NCI-H187 (cell line): ENCODE results near the gene SLC7A4.
"Not testable (repeated sequence)": the region's sequence is repeated elsewhere in the genome, so short reads cannot be mapped to it uniquely, and the experiment has no call there.

Experiments
- DNase-seq, 2 experiments: peaks; one replicate each; lab custom pipeline; 2025; lab: John Stamatoyannopoulos, UW

Gene SLC7A4

DNA sequence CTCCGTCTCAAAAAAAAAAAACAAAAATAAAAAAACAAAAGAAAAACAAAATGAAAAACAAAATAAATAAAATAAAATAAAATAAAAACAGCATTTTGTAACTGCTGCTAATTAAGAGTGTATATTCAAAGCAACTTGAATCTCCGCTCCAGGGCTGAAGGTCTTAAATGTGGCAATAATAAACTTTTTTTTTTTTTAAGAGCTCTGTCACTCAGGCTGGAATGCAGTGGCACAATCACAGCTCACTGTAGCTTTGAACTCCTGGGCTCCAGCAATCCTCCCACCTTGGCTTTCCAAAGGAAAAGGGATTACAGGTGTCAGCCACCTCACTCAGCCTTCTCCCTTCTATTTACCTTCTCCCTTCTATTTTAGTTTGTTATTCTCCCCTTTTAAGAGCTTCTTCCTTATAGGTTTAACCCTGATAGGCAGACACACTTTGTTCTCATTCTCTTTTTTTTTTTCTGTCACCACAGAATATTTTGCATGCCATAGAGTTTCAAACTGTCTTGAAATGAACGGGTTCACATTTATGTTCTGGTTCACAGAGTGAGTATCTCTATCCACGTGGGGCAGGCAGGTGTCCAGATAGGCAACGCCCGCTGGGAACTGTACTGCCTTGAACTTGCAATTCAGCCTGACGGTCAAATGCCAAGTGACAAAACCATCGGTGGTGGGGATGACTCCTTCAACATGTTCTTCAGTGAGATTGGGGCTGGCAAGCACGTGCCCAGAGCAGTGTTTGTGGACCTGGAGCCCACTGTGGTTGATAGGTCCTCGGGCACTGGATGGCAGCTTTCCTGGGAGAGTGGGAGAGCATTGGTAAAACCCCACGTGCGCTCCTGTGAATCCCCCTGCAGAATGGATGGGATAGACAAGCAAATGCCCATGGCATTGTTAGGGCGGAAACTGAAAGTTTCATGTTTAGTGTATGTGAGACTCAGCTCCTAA lies 32.8 kb upstream of the SLC7A4 start:
- no peak for DNase-seq

- DNase-seq, result not testable (repeated sequence)
Observed at GRCh38 chr22:21064425-21064824, 32.1 kb upstream of the SLC7A4 start.

- not testable (repeated sequence) for DNase-seq
Observed at GRCh38 chr22:21061660-21062321, 29.4 kb upstream of the SLC7A4 start.

- DNase-seq, result not testable (repeated sequence)
Observed at GRCh38 chr22:21060363-21060762, 28.0 kb upstream of the SLC7A4 start.

GRCh38 chr22:21055880-21056319 lies 23.5 kb upstream of the SLC7A4 start:
- no peak for DNase-seq

GRCh38 chr22:21055564-21055834 lies 23.1 kb upstream of the SLC7A4 start:
- no peak for DNase-seq

DNA sequence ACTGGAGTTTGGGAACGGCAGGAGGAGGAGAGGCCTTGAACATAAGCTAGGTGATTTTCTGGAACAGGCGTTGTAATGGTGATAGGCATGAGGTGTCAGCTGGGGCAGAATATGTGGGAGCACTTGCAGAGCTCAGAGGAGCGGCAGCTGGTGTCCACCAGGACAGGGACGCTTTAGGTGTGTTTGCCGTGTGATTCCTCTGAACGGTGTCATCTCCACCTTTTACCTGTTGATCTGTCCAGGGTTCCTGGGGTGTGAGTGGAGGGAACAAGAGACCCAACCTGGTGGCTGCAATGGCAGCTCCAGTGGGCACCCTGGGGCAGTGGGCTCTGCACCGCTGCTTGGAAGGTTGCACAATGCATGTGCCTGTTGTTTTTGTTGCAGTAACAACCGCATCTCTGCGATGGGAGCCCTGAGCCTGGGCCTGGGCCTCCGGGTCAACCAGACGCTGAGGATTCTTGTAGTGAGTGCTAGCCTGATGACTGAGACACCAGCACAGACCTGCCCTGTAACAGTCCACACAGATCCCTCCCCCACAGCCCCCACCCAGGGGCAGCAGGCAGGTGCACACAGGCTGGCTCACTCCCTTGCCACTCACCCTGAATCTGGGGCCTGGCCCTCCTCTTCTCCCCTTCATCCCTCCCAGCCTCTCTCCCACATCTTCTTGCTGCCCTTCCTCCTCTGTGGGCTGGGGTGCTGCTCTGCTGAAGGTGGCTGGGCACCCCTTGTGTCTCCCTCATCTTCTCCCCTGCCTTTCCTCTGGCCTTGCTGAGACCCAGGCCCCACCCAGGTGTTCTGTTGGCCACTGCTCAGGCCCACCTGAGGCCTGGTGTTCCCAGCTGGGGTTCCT lies 22.6 kb upstream of the SLC7A4 start:
- no peak for DNase-seq

GRCh38 chr22:21054046-21054713 lies 21.8 kb upstream of the SLC7A4 start:
- DNase-seq, result no peak

DNA sequence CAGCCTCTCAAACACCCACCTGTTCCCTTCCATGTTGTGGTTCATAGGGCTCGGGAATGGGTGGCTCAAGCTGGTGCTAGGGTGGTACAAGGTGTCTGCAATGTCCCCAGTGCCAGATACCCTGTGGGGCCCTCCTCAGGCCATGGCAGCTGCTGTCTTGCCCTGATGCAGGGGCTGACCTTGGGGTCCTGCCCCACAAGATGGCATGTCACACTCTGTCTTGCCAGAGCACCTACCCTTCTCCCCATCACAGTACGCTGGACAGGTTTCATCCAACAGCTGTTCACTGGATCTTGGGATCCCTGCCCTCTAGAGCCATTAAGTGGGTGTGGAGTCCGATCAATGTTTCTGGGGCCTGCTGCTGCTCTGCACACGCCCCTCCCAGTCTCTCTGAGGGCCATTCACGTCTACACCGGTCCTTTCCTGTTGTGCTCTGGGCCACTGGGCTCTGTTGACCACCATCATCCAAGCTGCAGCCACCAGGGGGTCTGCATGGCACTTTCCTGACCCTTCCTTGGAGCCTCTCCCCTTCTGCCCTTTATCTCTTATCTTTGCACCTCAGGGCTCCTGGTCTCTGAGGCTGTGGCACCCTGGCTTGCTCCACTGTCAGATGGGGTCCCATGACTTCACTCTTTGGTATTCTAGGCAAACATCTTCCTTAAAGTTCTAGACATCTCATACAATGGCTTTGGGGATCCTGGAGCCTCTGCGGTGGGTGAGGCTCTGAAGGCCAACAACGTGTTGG lies 20.5 kb upstream of the SLC7A4 start:
- DNase-seq, result no peak

DNA sequence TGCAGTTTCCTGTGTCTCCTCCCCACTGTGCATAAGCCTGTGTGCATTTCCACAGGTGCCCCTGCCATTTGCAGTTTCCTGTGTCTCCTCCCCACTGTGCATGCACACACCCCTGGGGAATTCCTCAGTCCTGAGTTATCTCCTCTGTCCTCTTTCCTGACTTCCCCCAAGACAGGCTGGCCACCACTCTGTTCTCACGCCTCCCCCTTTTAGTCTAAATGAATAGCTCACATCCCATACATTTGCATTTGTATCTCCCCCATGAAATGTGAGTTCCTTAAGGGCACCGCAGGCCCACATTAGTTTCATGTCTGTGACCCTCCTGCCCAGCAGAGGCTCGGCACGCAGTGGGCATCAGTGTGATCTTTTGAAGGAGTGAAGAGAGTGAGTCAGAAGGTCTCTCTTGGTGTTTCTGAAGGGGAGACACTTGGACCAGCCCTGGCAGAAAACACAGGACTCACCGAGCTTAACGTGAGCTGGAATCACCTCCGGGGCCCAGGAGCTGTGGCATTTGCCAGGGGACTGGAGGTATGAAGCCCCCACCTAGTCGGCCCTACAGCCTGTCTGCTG lies 19.6 kb upstream of the SLC7A4 start:
- DNase-seq, result no peak

- no peak for DNase-seq
Observed at GRCh38 chr22:21051145-21051830, 18.9 kb upstream of the SLC7A4 start.

GRCh38 chr22:21048965-21049364 lies 16.6 kb upstream of the SLC7A4 start:
- DNase-seq, result not testable (repeated sequence)

DNA sequence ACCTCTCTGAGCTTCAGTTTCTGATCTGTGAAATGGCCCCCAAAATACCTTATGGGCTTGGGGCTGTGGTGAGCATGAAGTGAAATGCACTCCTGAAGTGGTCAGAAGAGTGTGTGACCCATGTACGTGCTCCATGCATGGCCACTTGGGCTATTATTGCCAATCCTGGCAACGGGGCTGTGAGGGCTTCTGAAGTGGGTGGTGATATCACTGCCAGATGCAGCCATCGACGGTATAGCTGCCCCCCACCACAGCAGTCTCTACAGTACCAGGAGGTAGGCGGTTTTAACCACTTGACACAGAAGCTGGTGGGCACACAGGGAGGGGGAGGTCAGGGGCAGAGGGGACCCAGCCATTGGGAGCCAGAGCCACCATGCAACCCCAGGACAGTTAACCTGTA lies 16.1 kb upstream of the SLC7A4 start:
- not testable (repeated sequence) for DNase-seq

DNA sequence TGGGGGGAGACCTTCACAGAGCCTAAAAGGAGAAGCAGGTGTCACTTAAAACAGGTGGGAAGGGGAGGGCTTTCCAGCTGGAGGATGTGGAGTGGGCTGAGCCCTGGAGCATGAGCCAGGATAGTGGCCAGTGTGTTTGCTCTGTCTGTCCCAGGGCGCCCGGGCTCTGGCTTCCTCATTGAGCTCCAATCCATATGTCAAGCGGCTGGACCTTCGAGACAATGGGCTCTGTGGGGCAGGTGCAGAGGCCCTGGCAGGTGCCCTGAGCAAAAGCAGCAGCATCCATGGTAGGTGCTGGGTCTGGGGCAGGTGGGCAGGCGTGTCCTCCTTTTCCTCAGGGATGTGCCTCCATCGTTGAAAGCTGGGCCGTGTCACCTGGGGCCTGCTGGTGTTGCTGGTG lies 15.4 kb upstream of the SLC7A4 start:
- DNase-seq, result peak; percentile 22 to 28

DNA sequence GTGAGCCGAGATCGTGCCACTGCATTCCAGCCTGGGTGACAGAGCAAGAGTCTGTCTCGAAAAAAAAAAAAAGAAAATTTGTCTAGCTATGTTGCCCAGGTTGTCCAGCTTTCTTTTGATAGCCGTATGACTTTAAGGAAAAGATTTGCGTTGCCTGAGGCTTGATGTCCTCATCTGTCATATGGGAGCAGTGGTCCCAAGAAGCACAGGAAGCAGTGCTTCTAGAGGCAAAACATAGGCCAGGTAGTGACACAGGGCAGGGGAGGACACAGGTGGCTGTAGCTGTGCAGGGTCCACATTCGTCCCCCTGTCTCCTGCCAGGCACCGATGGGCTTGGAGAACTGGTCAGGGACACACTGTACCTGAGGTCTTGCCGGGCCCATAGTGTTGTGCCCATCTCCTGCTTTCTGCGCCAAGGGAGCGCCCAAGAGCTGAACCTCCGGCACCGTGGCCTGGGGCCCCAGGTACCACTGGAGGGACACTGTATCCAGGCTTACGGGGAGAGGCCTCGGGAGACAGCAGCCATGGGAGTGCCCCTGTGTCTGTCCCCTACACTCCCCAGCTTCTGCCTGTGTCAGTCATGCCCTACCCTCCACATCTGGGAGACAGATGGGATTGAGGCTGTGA lies 14.8 kb upstream of the SLC7A4 start:
- no peak for DNase-seq

DNA sequence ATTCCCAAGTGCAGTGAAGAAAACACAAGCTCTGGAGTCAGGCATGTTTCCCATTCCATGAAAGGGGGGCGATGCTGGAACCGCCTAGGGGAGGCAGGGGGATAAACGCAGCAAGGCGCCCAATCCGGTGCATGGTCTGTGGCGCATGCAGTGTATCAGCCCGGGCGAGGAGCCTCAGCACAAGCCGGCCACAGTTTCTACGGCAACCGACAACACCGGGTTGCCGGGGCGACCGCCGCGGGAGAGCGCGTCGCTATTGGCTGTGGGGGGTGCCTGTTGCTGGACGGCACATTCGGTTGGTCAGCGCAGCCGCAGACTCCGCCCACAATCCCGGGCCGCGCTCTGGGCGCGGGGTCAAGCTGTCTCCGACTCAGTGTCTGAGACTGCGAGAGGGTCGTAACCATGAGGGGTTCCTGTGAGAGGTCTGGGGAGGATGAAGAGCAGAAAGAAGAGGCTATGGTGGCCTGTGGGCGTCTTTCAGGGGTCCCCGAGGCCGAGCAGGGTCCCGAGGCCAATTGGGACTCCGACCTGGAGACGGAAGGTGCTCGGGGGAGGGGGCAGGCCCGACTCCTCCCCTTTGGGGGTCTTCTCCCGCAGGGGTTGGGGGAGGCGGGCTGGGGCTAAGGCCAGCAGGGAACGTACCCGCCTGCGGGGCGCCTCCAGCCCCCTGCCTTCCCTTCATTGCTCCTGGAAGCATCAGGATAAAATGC lies 13.4 kb upstream of the SLC7A4 start, which contains the start of gene LRRC74B:
Gene LRRC74B (plus strand): TSS at position 362 of the 710 bp plus-strand sequence. CDS start 41 bp downstream, at position 403.
- peak; percentile 24 to 72 for DNase-seq

GRCh38 chr22:21044931-21045584 lies 12.7 kb upstream of the SLC7A4 start:
- DNase-seq, result no peak

DNA sequence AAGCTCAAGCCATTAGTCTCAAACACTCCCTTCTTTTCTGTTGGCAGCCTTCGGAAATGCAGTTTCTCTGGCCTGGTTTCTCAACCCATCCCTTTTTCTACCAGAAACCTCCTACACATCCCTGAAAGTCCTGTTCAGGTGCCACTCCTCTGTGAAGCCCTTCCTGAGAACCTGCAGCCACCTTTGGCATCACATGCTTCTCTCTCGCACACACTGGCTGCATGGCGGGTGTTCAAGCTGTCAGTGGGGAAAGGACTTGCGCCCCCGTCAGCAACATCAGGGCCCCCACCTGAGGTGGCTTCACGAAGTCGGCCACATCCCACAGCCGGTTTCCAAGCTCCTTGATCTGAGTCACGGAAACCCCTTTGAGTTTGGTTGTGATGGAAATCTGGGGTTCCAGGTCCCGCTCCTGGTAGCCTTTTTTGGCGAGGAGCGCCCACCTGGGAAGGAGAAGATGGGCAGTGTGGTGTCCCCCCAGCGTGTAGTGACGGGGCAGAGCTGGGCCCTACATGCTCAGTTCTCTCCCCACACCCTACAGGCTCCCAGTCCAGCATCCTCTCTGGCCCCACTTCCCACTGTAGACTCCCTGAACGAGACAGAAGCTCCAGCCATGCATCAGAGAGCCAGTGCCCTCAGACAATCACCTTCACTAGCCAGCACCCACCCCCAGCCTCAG lies 11.6 kb upstream of the SLC7A4 start:
- no peak for DNase-seq
